GM23248 (cell line): ENCODE data around the gene GORASP1. TPM values are rescaled to one million over a fixed set of nuclear protein-coding genes. Genes with fewer than 3 reads are reported as not detected.

Experiments used
- DNase-seq: peaks from one replicate; pipeline ENCODE4 v3.0.0-alpha.2; 2015
- H2AFZ ChIP-seq: fragments of 200-600 bp; sonication (generic); 2 replicates; pipeline ENCODE4 v1.6.1; 2016; ENCODE audit warnings: antibody characterized with exemption
- H3F3A ChIP-seq: fragments of 200-600 bp; sonication (generic); 2 replicates; pipeline ENCODE4 v1.6.1; 2016; ENCODE audit warnings: mild to moderate bottlenecking, antibody characterized with exemption, mixed run types; ENCODE audit not compliant: insufficient read depth
- H3K27ac ChIP-seq: fragments of 200-600 bp; sonication (generic); 2 replicates; pipeline ENCODE4 v1.5.1; 2016; ENCODE audit warnings: mild to moderate bottlenecking
- H3K27me3 ChIP-seq: fragments of 200-600 bp; sonication (generic); replicated peaks from 2 replicates; pipeline ENCODE4 v1.6.1; 2016; ENCODE audit warnings: mild to moderate bottlenecking; ENCODE audit not compliant: insufficient read depth
- H3K36me3 ChIP-seq: fragments of 200-600 bp; sonication (generic); 2 replicates; pipeline ENCODE4 v1.6.1; 2016; ENCODE audit warnings: low read depth, mild to moderate bottlenecking
- H3K4me1 ChIP-seq: fragments of 200-600 bp; sonication (generic); 2 replicates; pipeline ENCODE4 v1.6.1; 2016; ENCODE audit warnings: mild to moderate bottlenecking; ENCODE audit not compliant: insufficient read depth
- H3K4me2 ChIP-seq: fragments of 200-600 bp; sonication (generic); one replicate; pipeline ENCODE4 v1.6.1; 2016; ENCODE audit warnings: mild to moderate bottlenecking; ENCODE audit not compliant: unreplicated experiment
- H3K4me3 ChIP-seq: fragments of 200-600 bp; sonication (generic); 2 replicates; pipeline ENCODE4 v1.5.1; 2016; ENCODE audit warnings: mild to moderate bottlenecking
- H3K79me2 ChIP-seq: fragments of 200-600 bp; sonication (generic); 2 replicates; pipeline ENCODE4 v1.6.1; 2016; ENCODE audit warnings: mild to moderate bottlenecking; ENCODE audit not compliant: insufficient read depth
- H3K9ac ChIP-seq: fragments of 200-600 bp; sonication (generic); 2 replicates; pipeline ENCODE4 v1.6.1; 2016; ENCODE audit warnings: mild to moderate bottlenecking
- H3K9me2 ChIP-seq: fragments of 200-600 bp; sonication (generic); 2 replicates; pipeline ENCODE4 v1.6.1; 2016; ENCODE audit warnings: mixed run types, mild to moderate bottlenecking, moderate library complexity; ENCODE audit not compliant: insufficient read depth
- H3K9me3 ChIP-seq: fragments of 200-600 bp; sonication (generic); one replicate; pipeline ENCODE4 v1.6.1; 2017; ENCODE audit warnings: low read depth
- H4K20me1 ChIP-seq: fragments of 200-600 bp; sonication (generic); 2 replicates; pipeline ENCODE4 v1.6.0; 2016; ENCODE audit not compliant: insufficient read depth
- EZH2 ChIP-seq: fragments of 200-600 bp; sonication (generic); IDR thresholded peaks from 2 replicates; pipeline ENCODE4 v1.6.1; 2018; ENCODE audit warnings: antibody characterized with exemption, mild to moderate bottlenecking; ENCODE audit not compliant: insufficient read depth, poor library complexity, severe bottlenecking
- EZH2phosphoT487 ChIP-seq: fragments of 200-600 bp; sonication (generic); IDR thresholded peaks from 2 replicates; pipeline ENCODE4 v1.6.1; 2018; ENCODE audit warnings: antibody characterized with exemption, moderate library complexity, mild to moderate bottlenecking, low read depth; ENCODE audit not compliant: insufficient read depth
- WGBS, 2 experiments: methylation state at CpG; one replicate each; pipeline ENCODE4 v1.1.6; 2015 to 2017; ENCODE audit warnings: low lambda C conversion rate in 2 of 2, low coverage in 1 of 2; ENCODE audit errors: missing lambda C conversion rate in 2 of 2; 5-methylcytosine and 5-hydroxymethylcytosine counted together
- in situ Hi-C: fragments of 300-500 bp; cut with MboI; formaldehyde crosslinking; loops from 2 replicates; pipeline ENCODE4 v1.15.0; 2020
- polyA plus RNA-seq: library from polyadenylated mRNA; unstranded; fragments of >200 nt; fragmentation: Nextera tagmentation; extraction: Ambion mirVana; gene quantifications from 2 replicates; pipeline ENCODE4 v1.2.1, GENCODE V29; 2016
- total RNA-seq: library from RNA; depleted of rRNA; stranded (reverse); fragments of >200 nt; shearing (Covaris generic); gene quantifications from 2 replicates; pipeline ENCODE4 v1.2.3, GENCODE V29; 2014

GORASP1 gene
- total and polyA plus RNA-seq, 2 experiments from 2014 or later: 33.1 to 63.8 TPM

- H3K27me3 ChIP-seq: no peaks in the 10 kb centered on the region
- peak overlapping the region; percentile 18; the same call in 1 of the 2 replicates for H3K4me3 ChIP-seq
- no peaks in the 10 kb centered on the region; the same call in 1 of the 2 replicates for H4K20me1 ChIP-seq
- peaks cover 68% of the 10 kb centered on the region for H3F3A ChIP-seq
- peak overlapping the region; percentile 99 for H3K27ac ChIP-seq
- TF ChIP-seq EZH2phosphoT487 (no peak), EZH2 (no peak)
- in situ Hi-C loops: no loop called here
- peaks cover 62% of the 10 kb centered on the region for H3K4me1 ChIP-seq
- H3K79me2 ChIP-seq: peaks cover 77% of the 10 kb centered on the region
- DNase-seq: peak; percentile 45
- H3K9ac ChIP-seq: peak overlapping the region; percentile 98
- 28 to 33% methylated on average over 7 of the region's 9 CpGs for WGBS, 2 experiments
- no peak overlapping the region for H2AFZ ChIP-seq
- peaks cover 22% of the 10 kb centered on the region; the same call in 1 of the 2 replicates for H3K36me3 ChIP-seq
- no peaks in the 10 kb centered on the region for H3K9me3 ChIP-seq
- H3K9me2 ChIP-seq: no peaks in the 10 kb centered on the region
- H3K4me2 ChIP-seq: peak overlapping the region; percentile 88
Observed at GRCh38 chr3:39148435-39149058, 41.1 kb upstream of the GORASP1 start.

GRCh38 chr3:39147711-39148434 is 40.4 kb upstream of the GORASP1 start:
- TF ChIP-seq EZH2 (no peak), EZH2phosphoT487 (no peak)
- Histone ChIP-seq H2AFZ (no peak overlapping the region; the same call in 1 of the 2 replicates), H4K20me1 (no peaks in the 10 kb centered on the region; the same call in 1 of the 2 replicates), H3K36me3 (peaks cover 26% of the 10 kb centered on the region), H3K27me3 (no peaks in the 10 kb centered on the region), H3K9ac (peak overlapping the region; percentile 98), H3K9me3 (no peaks in the 10 kb centered on the region), H3F3A (peaks cover 68% of the 10 kb centered on the region), H3K9me2 (no peaks in the 10 kb centered on the region), H3K27ac (peak overlapping the region; percentile 99), H3K4me1 (peaks cover 62% of the 10 kb centered on the region), H3K4me3 (peak overlapping the region; percentile 48), H3K4me2 (peak overlapping the region; percentile 88), H3K79me2 (peaks cover 84% of the 10 kb centered on the region)
- in situ Hi-C loops: no loop called here
- WGBS, 2 experiments: 23 to 28% methylated on average over 8 to 9 of the region's 9 CpGs
- DNase-seq: peak; percentile 49

GRCh38 chr3:39146611-39147591 is 39.5 kb upstream of the GORASP1 start:
- WGBS, 2 experiments: 10 to 11% methylated on average over 15 of the region's 15 CpGs
- peak; percentile 95 for DNase-seq
- H3K9me2 ChIP-seq: no peaks in the 10 kb centered on the region
- TF ChIP-seq EZH2phosphoT487 (no peak), EZH2 (no peak)
- H3K4me2 ChIP-seq: peak overlapping the region; percentile 88
- H3K4me3 ChIP-seq: peak overlapping the region; percentile 48
- peaks cover 33% of the 10 kb centered on the region for H3K36me3 ChIP-seq
- peak overlapping the region; percentile 99 for H3K27ac ChIP-seq
- no peaks in the 10 kb centered on the region; the same call in none of the 2 replicates for H4K20me1 ChIP-seq
- peak overlapping the region; percentile 98 for H3K9ac ChIP-seq
- in situ Hi-C loops: no loop called here
- no peaks in the 10 kb centered on the region for H3K27me3 ChIP-seq
- peaks cover 62% of the 10 kb centered on the region for H3K4me1 ChIP-seq
- H3F3A ChIP-seq: peaks cover 62% of the 10 kb centered on the region
- H3K9me3 ChIP-seq: no peaks in the 10 kb centered on the region
- peaks cover 93% of the 10 kb centered on the region for H3K79me2 ChIP-seq
- H2AFZ ChIP-seq: no peak overlapping the region; the same call in 1 of the 2 replicates

DNA sequence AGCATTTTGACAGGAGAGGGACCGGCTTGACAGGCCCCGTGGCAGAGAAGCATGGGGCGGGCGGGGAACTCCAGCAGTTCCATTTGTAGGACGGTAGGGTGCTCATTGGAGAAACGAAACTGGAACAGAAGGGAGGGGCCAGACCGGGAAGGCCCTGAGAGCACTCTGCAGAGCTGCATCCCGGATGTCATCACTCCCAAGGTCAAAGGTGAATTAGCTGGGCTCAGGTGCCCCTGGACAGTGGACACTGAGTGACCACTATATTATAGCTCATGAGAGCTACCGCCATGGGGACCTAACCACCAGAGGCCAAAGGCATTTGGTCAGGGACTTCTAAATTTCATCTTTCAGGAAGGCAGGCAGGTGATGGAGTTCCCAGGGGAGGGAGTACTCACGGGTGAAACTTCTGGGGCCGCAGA is 38.7 kb upstream of the GORASP1 start:
- peak overlapping the region; percentile 99 for H3K27ac ChIP-seq

More for the DNA sequence above, 38.7 kb upstream of the GORASP1 start:
- WGBS, 2 experiments: 53 to 56% methylated on average over 11 of the region's 11 CpGs
- Histone ChIP-seq H3K27me3 (no peaks in the 10 kb centered on the region), H3K9me3 (no peaks in the 10 kb centered on the region), H4K20me1 (no peaks in the 10 kb centered on the region; the same call in none of the 2 replicates), H3K9ac (no peak overlapping the region), H3K9me2 (no peaks in the 10 kb centered on the region), H3K4me3 (no peak overlapping the region), H3K4me2 (no peak overlapping the region), H2AFZ (no peak overlapping the region), H3K4me1 (peaks cover 62% of the 10 kb centered on the region), H3K36me3 (peaks cover 33% of the 10 kb centered on the region), H3K79me2 (peaks cover 95% of the 10 kb centered on the region), H3F3A (peaks cover 54% of the 10 kb centered on the region)
- DNase-seq: peak; percentile 54
- in situ Hi-C loops: no loop called here
- no peak for TF ChIP-seq EZH2phosphoT487
- TF ChIP-seq EZH2: no peak
